HepG2 (cell line): Measurements from ENCODE around the gene STK10. TPM values are rescaled to one million over a fixed set of nuclear protein-coding genes. Genes with fewer than 3 reads are reported as not detected.

Experiments used
- BRD4 ChIP-seq: sonication (generic); formaldehyde crosslinking; IDR thresholded peaks from 2 replicates; pipeline ENCODE4 v1.4.0; 2020; ENCODE audit warnings: missing genetic modification reagents
- EEA1 ChIP-seq: sonication (generic); formaldehyde crosslinking; IDR thresholded peaks from 2 replicates; pipeline ENCODE4 v1.5.1; 2020; ENCODE audit warnings: mild to moderate bottlenecking, missing genetic modification reagents, borderline replicate concordance
- GLI4 ChIP-seq: sonication (generic); formaldehyde crosslinking; IDR thresholded peaks from 2 replicates; pipeline ENCODE4 v1.5.1; 2020; ENCODE audit warnings: missing genetic modification reagents, mild to moderate bottlenecking, moderate library complexity, borderline replicate concordance
- GZF1 ChIP-seq: sonication (generic); formaldehyde crosslinking; IDR thresholded peaks from 2 replicates; pipeline ENCODE4 v1.5.1; 2020; ENCODE audit warnings: mild to moderate bottlenecking, missing genetic modification reagents
- HIVEP1 ChIP-seq: sonication (generic); formaldehyde crosslinking; IDR thresholded peaks from 2 replicates; pipeline ENCODE4 v1.4.0; 2020; ENCODE audit warnings: mild to moderate bottlenecking, missing genetic modification reagents
- KDM3A ChIP-seq: IDR thresholded peaks from 2 replicates; pipeline ENCODE4 v1.6.1; 2018; ENCODE audit warnings: low read depth, missing compliant biosample characterization
- MTA1 ChIP-seq: sonication (generic); formaldehyde crosslinking; IDR thresholded peaks from 2 replicates; pipeline ENCODE4 v1.4.0; 2020; ENCODE audit warnings: missing genetic modification reagents, mild to moderate bottlenecking, borderline replicate concordance
- MZF1 ChIP-seq: sonication (generic); formaldehyde crosslinking; IDR thresholded peaks from 2 replicates; pipeline ENCODE4 v1.8.1; 2023; ENCODE audit warnings: mild to moderate bottlenecking, missing genetic modification reagents, borderline replicate concordance
- NFE2L1 ChIP-seq: sonication (generic); formaldehyde crosslinking; IDR thresholded peaks from 2 replicates; pipeline ENCODE4 v1.4.0; 2020; ENCODE audit warnings: missing genetic modification reagents, mild to moderate bottlenecking, borderline replicate concordance
- SOX6 ChIP-seq, 2 experiments: fragments of 450-650 bp in 1 of 2; sonication (generic) in 1 of 2; formaldehyde crosslinking in 1 of 2; IDR thresholded peaks; 2 replicates each; pipeline versions ENCODE4 v1.4.0 to v1.6.1; 2017 to 2020; ENCODE audit warnings: antibody characterized with exemption in 1 of 2, mild to moderate bottlenecking in 1 of 2, missing genetic modification reagents in 1 of 2
- ZNF121 ChIP-seq: sonication (generic); formaldehyde crosslinking; IDR thresholded peaks from 2 replicates; pipeline ENCODE4 v1.5.0; 2020; ENCODE audit warnings: mild to moderate bottlenecking, missing genetic modification reagents
- ZNF296 ChIP-seq: sonication (generic); formaldehyde crosslinking; conservative IDR thresholded peaks from 2 replicates; pipeline ENCODE4 v1.5.0; 2020; ENCODE audit warnings: mild to moderate bottlenecking, missing genetic modification reagents
- ZNF496 ChIP-seq: sonication (generic); formaldehyde crosslinking; IDR thresholded peaks from 2 replicates; pipeline ENCODE4 v1.8.1; 2023; ENCODE audit warnings: mild to moderate bottlenecking, moderate library complexity, missing genetic modification reagents; ENCODE audit not compliant: insufficient replicate concordance
- ZNF552 ChIP-seq: sonication (generic); formaldehyde crosslinking; IDR thresholded peaks from 2 replicates; pipeline ENCODE4 v1.9.0; 2022; ENCODE audit warnings: missing genetic modification reagents, mild to moderate bottlenecking, borderline replicate concordance
- ZNF563 ChIP-seq: sonication (generic); formaldehyde crosslinking; IDR thresholded peaks from 2 replicates; pipeline ENCODE4 v1.8.0; 2022; ENCODE audit warnings: mild to moderate bottlenecking, moderate library complexity, missing genetic modification reagents
- ZNF567 ChIP-seq: sonication (generic); formaldehyde crosslinking; IDR thresholded peaks from 2 replicates; pipeline ENCODE4 v1.8.1; 2023; ENCODE audit warnings: mild to moderate bottlenecking, missing genetic modification reagents, borderline replicate concordance
- ZNF615 ChIP-seq: sonication (generic); formaldehyde crosslinking; IDR thresholded peaks from 2 replicates; pipeline ENCODE4 v1.5.0; 2020; ENCODE audit warnings: mild to moderate bottlenecking, missing genetic modification reagents, borderline replicate concordance
- polyA plus RNA-seq, 8 experiments: library from polyadenylated mRNA; depleted of rRNA in 3 of 8; stranded (reverse) in 7 of 8; unstranded in 1 of 8; fragments of >200 nt; fragmentation: Illumina TruSeq in 4 of 8; extraction: Trizol in 4 of 8; gene quantifications; 2 replicates each; pipeline versions ENCODE4 v1.2.1 to v1.2.3, GENCODE V29; 2011 to 2016; ENCODE audit warnings: low read depth in 4 of 8, missing spikeins in 1 of 8, mixed read lengths in 1 of 8; ENCODE audit not compliant: insufficient read depth in 1 of 8
- total RNA-seq, 5 experiments: library from RNA; depleted of rRNA; stranded (reverse); fragments of >200 nt; fragmentation: Illumina TruSeq; extraction: Trizol; gene quantifications; 2 replicates each; pipeline ENCODE4 v1.2.3, GENCODE V29; 2016; ENCODE audit warnings: low read depth in 1 of 5
- TF ChIP-seq, protein P1 (sequence below): sonication (generic); formaldehyde crosslinking; IDR thresholded peaks from 2 replicates; pipeline ENCODE4 v1.8.1; 2022; ENCODE audit warnings: mild to moderate bottlenecking, missing genetic modification reagents
- TF ChIP-seq, protein P2 (sequence below): sonication (generic); formaldehyde crosslinking; IDR thresholded peaks from 2 replicates; pipeline ENCODE4 v1.9.0; 2021; ENCODE audit warnings: missing genetic modification reagents, borderline replicate concordance
- TF ChIP-seq, protein P3 (sequence below): sonication (generic); formaldehyde crosslinking; IDR thresholded peaks from 2 replicates; pipeline ENCODE4 v1.4.0; 2020; ENCODE audit warnings: missing genetic modification reagents
- TF ChIP-seq, protein P4 (sequence below): sonication (generic); formaldehyde crosslinking; IDR thresholded peaks from 2 replicates; pipeline ENCODE4 v1.4.0; 2020; ENCODE audit warnings: missing genetic modification reagents

Gene STK10
- total and polyA plus RNA-seq, 2 of the 13 experiments (the other 11 are each of a cell fraction or from before 2014, with no cell fraction given) = 7.0 to 7.2 TPM

DNA sequence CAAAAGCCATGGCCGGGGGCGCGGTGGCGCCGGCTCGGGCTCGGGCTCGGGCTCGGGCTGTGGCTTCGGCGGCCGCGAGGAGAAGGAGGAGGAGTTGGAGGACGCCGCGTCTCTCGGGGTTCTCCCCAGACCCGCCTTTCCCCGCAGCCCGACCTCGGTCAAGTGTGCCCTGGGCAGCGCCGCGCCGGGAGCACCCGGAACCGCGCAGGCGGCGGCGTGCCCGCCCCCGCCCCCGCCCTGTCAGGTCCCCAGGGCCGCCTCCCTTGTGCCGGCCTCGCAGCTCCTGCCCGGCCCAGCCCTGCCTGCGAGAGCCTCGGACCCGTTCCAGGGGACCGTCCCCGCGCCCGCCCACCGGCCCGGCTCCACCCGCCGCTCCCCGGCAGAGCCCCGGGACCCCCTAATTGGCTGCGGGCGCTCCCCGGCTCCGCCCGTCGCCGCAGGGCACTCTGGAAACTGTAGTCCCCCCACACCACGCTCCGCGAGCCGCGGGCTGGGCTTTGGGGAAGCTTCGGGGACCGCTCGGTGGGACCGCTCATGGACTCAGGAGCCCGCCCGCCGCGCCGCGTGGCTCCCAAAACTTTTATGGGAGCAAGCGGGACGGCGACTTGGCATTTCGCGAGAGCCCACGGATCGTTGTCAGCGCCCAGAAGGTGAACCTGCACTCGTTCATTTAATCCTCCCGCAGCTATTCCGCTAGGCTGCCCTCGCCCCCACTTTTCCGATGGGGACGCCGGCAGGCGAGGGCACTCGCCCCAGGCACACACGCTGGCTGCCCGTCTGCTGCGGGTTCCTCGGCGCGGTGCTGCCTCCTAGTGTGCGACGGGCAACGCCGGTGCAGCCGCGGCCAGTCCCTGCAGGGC lies at the start of gene STK10 (continued):
- TF ChIP-seq, protein P1, sequence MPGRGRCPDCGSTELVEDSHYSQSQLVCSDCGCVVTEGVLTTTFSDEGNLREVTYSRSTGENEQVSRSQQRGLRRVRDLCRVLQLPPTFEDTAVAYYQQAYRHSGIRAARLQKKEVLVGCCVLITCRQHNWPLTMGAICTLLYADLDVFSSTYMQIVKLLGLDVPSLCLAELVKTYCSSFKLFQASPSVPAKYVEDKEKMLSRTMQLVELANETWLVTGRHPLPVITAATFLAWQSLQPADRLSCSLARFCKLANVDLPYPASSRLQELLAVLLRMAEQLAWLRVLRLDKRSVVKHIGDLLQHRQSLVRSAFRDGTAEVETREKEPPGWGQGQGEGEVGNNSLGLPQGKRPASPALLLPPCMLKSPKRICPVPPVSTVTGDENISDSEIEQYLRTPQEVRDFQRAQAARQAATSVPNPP (CRISPR knock-in tag) = no peak
- 0 out of 2 replicates have a peak, but pooled peaks have one; percentile 20 for TF ChIP-seq BRD4 (CRISPR knock-in tag)
- TF ChIP-seq SOX6 (IDR thresholded peaks at IDR 0.05) = no peak
- 0 out of 2 replicates have a peak, but pooled peaks have one; percentile 63 for TF ChIP-seq SOX6 (CRISPR knock-in tag; IDR thresholded peaks at IDR 0.05)
- TF ChIP-seq ZNF563 (CRISPR knock-in tag) = peak; percentile 73
- no peak for TF ChIP-seq NFE2L1 (CRISPR knock-in tag)
- TF ChIP-seq EEA1 (CRISPR knock-in tag) = no peak; the same call in 1 of the 2 replicates
- TF ChIP-seq ZNF296 (CRISPR knock-in tag) = no peak
- TF ChIP-seq, protein P2, sequence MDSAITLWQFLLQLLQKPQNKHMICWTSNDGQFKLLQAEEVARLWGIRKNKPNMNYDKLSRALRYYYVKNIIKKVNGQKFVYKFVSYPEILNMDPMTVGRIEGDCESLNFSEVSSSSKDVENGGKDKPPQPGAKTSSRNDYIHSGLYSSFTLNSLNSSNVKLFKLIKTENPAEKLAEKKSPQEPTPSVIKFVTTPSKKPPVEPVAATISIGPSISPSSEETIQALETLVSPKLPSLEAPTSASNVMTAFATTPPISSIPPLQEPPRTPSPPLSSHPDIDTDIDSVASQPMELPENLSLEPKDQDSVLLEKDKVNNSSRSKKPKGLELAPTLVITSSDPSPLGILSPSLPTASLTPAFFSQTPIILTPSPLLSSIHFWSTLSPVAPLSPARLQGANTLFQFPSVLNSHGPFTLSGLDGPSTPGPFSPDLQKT = 0 out of 2 replicates have a peak, but pooled peaks have one; percentile 46
- TF ChIP-seq MZF1 (CRISPR knock-in tag) = no peak
- peak; percentile 60 for TF ChIP-seq HIVEP1
- no peak for TF ChIP-seq ZNF615 (CRISPR knock-in tag)
- no peak for TF ChIP-seq ZNF552 (CRISPR knock-in tag)
- no peak for TF ChIP-seq MTA1 (CRISPR knock-in tag)
- TF ChIP-seq, protein P3, sequence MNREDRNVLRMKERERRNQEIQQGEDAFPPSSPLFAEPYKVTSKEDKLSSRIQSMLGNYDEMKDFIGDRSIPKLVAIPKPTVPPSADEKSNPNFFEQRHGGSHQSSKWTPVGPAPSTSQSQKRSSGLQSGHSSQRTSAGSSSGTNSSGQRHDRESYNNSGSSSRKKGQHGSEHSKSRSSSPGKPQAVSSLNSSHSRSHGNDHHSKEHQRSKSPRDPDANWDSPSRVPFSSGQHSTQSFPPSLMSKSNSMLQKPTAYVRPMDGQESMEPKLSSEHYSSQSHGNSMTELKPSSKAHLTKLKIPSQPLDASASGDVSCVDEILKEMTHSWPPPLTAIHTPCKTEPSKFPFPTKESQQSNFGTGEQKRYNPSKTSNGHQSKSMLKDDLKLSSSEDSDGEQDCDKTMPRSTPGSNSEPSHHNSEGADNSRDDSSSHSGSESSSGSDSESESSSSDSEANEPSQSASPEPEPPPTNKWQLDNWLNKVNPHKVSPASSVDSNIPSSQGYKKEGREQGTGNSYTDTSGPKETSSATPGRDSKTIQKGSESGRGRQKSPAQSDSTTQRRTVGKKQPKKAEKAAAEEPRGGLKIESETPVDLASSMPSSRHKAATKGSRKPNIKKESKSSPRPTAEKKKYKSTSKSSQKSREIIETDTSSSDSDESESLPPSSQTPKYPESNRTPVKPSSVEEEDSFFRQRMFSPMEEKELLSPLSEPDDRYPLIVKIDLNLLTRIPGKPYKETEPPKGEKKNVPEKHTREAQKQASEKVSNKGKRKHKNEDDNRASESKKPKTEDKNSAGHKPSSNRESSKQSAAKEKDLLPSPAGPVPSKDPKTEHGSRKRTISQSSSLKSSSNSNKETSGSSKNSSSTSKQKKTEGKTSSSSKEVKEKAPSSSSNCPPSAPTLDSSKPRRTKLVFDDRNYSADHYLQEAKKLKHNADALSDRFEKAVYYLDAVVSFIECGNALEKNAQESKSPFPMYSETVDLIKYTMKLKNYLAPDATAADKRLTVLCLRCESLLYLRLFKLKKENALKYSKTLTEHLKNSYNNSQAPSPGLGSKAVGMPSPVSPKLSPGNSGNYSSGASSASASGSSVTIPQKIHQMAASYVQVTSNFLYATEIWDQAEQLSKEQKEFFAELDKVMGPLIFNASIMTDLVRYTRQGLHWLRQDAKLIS = no peak
- TF ChIP-seq, protein P4, sequence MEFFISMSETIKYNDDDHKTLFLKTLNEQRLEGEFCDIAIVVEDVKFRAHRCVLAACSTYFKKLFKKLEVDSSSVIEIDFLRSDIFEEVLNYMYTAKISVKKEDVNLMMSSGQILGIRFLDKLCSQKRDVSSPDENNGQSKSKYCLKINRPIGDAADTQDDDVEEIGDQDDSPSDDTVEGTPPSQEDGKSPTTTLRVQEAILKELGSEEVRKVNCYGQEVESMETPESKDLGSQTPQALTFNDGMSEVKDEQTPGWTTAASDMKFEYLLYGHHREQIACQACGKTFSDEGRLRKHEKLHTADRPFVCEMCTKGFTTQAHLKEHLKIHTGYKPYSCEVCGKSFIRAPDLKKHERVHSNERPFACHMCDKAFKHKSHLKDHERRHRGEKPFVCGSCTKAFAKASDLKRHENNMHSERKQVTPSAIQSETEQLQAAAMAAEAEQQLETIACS (CRISPR knock-in tag) = no peak; the same call in 1 of the 2 replicates
- no peak for TF ChIP-seq GZF1
- peak; percentile 50; the same call in 1 of the 2 replicates for TF ChIP-seq ZNF567
- no peak; the same call in 1 of the 2 replicates for TF ChIP-seq ZNF121 (CRISPR knock-in tag)
- peak; percentile 15; the same call in 1 of the 2 replicates for TF ChIP-seq GLI4
- TF ChIP-seq ZNF496 (CRISPR knock-in tag) = no peak
- peak; percentile 90 for TF ChIP-seq KDM3A
